ENCODE data around the gene SLC52A1.
A peak's percentile ranks its signal among the peaks of the same experiment; 100 is the strongest.
"Not testable (repeated sequence)": the region's sequence is repeated elsewhere in the genome, so short reads cannot be mapped to it uniquely, and the experiment has no call there.

SLC52A1 gene

GRCh38 chr17:5035315-5035714, at the start of gene SLC52A1:
Gene SLC52A1, minus strand, starts transcription at chr17:5035426. Its CDS starts 820 bp downstream, at chr17:5034606.
- no peak for DNase-seq (ENCODE audit: low read depth)

GRCh38 chr17:5080591-5080990, 45.4 kb upstream of the SLC52A1 start:
- no peak for DNase-seq (ENCODE audit: low read depth)

DNA sequence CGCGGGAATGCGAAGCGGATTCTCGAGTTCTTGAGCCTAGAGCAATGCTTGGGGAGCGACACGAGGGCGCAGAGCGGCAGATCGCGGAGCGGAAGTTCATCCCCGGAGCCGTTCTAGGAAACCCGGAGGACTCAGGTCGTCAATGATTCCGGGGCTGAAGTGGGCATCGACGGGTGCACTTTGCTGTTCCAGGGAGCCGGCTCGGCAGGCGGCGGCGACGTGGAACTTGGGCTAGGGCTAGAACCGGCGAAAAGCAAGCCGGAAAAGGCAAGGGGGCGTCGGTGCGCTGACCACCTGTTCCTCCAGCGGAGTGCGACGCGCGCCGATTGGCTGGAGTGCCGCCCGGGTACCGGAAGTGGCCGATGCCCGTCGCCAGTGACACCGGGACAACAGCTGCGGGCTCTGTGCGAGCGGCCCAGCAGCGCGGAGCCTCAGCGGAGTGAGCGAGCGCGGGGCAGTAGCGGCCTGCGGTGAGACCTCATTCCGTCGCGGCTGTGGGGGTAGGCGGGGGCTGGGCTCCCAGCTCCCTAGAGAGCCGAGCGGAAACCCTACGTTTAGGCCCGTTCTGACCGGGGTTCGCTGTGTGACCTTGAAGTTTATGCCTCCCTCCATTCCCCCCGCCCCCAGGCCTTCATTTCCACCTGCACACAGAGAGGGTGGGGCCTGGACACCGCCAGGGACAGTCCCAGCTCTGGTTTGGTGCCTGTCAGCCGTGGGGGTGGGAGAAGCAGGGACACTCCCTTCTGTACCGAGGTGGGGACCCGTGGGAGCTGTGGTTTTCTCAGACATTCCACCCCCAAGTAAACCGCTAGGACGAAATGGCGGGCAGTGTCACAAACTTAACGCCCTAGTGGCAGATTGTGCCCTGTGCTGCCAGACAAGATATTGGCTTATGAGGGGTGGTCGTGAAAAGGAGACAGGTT, 43.1 kb upstream of the SLC52A1 start, which contains the start of gene ZFP3:
TSS of gene ZFP3 (plus strand) at position 362 of the 923 bp plus-strand sequence. CDS start 13,038 bp downstream, outside the sequence.
- DNase-seq (ENCODE audit: low read depth), result peak; percentile 74

GRCh38 chr17:5077781-5078105, 42.5 kb upstream of the SLC52A1 start:
- no peak for DNase-seq (ENCODE audit: low read depth)

DNA sequence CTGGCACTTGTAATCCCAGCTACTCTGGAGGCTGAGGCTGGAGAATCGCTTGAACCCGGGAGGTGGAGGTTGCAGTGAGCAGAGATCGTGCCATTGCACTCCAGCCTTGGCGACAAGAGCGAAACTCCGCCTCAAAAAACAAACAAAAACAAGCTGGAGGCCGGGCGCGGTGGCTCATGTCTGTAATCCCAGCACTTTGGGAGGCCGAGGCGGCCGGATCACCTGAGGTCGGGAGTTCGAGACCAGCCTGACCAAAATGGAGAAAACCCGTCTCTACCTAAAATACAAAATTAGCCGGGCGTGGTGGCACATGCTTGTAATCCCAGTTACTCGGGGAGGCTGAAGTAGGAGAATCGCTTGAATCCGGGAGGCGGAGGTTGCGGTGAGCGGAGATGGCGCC, 42.0 kb upstream of the SLC52A1 start:
- not testable (repeated sequence) for DNase-seq (ENCODE audit: low read depth)

- not testable (repeated sequence) for DNase-seq (ENCODE audit: low read depth)
These were observed 40.2 kb upstream of the SLC52A1 start for GRCh38 chr17:5075472-5075871.

- DNase-seq (ENCODE audit: low read depth), result no peak
These were observed 34.5 kb upstream of the SLC52A1 start for GRCh38 chr17:5069724-5070123.

DNA sequence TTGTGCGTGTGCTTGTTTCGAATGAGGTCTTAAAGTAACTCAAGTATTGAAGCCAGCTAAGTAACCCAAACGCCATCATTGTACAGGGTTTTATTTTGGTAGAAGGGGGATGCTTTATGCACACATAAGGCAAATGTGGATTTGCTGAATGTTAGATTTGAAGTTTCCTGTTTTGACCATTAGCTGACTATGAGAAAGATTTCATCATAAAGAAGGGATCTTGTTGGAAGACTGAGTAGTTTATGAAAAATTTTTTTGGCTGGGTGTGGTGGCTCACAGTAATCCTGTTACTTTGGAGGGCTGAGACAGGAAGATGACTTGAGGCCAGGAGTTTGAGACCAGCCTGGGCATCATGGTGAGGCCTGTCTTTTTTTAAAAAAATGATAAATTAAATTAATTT, 33.0 kb upstream of the SLC52A1 start:
- DNase-seq (ENCODE audit: low read depth), result no peak

GRCh38 chr17:5065227-5065744, 30.1 kb upstream of the SLC52A1 start:
- no peak for DNase-seq (ENCODE audit: low read depth)

GRCh38 chr17:5055543-5055942, 20.3 kb upstream of the SLC52A1 start:
- no peak for DNase-seq (ENCODE audit: low read depth)

DNA sequence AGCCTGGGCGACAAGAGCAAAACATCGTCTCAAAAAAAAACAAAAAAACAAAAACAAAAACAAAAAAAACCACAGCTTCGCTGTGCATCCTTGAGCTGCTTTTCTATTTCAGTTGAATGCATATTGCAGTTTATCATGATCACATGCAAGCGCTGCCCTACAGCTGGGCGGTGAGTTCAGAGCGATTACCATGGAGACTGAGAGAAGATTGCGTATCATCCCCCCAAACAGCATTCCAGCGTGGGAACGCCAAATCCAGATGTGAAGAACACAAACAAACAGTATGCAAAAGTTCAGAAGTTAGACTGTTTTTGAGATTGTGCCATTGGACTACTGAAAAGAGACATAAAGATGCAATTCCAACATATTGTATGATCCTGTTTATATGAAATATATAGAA, 15.1 kb upstream of the SLC52A1 start:
- DNase-seq (ENCODE audit: low read depth), result no peak

DNA sequence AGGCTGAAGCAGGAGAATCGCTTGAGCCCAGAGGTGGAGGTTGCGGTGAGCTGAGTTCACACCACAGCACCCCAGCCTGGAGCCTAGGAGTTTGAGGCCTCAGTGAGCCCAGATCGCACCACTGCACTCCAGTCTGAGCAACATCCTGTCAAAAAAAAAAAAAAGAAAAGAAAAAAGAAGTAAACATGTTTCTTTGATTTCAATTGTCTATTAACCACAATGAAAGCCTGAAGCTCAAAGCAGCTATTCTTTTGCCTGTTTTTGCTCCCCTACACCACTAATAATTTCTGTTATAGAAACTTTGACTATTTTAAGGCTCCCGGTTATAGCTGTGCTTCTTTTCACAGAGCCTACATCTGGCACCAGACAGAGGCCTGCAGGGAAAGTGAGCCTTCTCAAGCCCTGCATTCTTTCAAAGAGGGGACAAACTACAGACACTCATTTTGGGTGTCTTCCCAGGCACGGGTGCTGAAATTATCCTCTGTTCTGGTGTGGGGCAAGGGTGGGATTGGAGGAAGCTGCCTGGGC, 14.2 kb upstream of the SLC52A1 start:
- DNase-seq (ENCODE audit: low read depth), result peak; percentile 37

DNA sequence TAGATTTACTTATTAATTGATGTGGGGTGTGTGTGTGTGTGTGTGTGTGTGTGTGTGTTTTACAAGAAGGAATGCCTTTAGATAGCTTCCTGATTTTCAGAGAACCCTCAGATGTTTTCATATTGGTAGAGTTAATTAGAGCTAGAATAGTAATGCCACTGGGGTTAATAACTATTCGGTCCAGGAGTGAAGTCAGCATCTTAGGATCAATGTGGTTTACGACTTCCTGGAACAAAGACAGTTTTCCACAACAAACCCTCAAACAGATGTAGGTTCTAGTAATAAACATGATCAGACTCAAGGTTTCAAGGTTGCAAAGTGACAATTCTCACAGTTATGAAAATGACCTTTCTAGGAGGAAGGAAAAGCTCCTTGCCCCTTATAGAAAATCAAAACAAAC, 12.2 kb upstream of the SLC52A1 start:
- no peak for DNase-seq (ENCODE audit: low read depth)

GRCh38 chr17:5045496-5045895, 10.3 kb upstream of the SLC52A1 start:
- DNase-seq (ENCODE audit: low read depth), result no peak

DNA sequence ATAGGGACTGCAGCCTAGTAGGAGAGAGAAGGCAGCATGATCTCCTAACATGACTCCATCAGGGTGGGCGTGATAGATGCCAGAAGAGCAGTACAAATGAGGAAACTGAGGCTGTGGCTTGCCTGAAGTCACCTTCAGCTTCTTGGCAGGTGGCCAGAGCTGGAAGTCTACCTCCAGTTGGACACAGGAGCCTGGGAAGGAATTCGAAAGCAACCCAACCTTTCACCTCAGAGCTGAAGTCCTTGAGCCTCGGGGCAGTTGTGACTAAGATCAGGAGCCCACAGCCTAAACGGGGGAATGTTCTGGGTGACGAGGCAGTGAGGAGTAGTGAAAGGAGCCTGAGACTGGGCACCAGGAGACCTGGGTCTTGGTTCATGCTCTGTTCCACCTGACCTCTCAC, 9.4 kb upstream of the SLC52A1 start:
- DNase-seq (ENCODE audit: low read depth), result no peak

DNA sequence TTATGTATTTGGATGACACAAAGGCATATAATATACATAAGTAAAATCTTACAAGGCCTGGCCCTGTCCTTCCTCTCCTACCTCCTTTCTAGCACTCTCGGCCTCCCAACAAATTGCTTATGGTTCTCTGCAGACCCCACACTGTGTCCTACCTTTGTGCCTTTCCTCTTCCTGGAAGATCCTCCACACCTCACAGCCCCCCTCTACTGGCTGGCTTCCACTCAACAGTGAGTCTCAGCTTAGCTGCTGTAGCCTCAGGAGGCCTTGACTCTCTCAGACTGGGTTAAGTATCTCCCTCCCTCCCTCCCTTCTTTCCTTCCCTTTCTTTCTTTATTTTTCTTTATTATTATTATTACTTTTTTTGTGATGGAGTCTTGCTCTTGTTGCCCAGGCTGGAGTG, 8.3 kb upstream of the SLC52A1 start:
- DNase-seq (ENCODE audit: low read depth), result no peak

- DNase-seq (ENCODE audit: low read depth), result peak; percentile 31
These were observed 7.2 kb upstream of the SLC52A1 start for GRCh38 chr17:5042157-5043022.

DNA sequence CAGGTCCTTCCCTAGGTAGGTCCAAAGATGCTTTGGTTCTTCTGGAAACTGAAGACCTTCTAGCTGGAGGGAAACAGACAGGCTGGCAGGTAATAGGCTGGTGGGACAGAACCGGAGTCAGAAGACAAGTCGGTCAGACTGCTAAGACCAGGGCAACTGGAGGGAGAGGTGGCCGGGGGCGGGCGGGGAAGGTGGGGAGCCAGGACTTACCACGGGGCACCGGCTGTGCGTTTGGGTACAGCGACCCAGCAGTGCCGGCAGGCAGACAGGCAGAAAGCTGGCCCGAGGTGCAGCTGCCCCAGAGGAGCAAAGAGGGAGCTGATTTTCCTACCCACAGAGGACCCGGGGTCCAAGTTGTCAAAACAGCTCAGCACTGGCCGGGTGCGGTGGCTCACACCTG, 575 bp downstream of the SLC52A1 start:
- no peak for DNase-seq (ENCODE audit: low read depth)

GRCh38 chr17:5034063-5034462, 1.2 kb downstream of the SLC52A1 start:
- no peak for DNase-seq (ENCODE audit: low read depth)

DNA sequence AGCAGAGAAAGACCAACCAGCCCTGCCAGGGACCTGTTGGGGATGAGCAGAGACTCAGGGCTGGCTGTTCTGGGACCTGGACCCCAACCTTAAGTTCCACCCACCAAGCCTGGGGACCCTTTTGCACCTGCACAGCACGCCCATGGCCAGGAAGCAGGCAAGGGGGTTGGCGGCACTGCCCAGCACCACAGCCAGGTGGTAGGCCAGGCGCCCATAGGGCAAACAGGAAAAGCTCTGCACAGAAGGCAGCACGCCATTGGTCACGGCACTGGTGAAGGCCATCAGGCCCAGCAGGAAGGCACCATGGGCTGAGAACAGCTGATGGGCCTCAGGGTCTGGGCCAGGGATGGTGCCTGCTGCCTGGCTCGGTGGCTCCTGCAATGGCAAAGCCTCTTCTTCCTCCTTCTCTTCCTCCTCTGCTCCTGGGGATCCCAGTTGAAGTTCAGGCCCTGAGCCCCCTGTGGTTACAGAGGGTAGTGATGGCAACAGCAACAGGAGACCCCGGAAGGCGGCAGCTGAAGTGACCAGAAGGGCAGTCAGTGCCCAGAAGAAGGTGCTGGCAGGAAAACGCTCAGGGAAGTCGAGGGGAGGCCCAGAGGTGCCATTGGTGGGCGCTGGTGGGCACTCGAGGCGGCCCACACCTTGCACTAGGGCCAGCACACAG, 1.7 kb downstream of the SLC52A1 start:
- DNase-seq (ENCODE audit: low read depth), result no peak

- DNase-seq (ENCODE audit: low read depth), result no peak
These were observed 2.4 kb downstream of the SLC52A1 start for GRCh38 chr17:5032865-5033264.
